BJ (cell line): ENCODE measurements around the gene IGLL1. TPM values are rescaled to one million over a fixed set of nuclear protein-coding genes. Genes with fewer than 3 reads are reported as not detected.
"Not testable (repeated sequence)": the region's sequence is repeated elsewhere in the genome, so short reads cannot be mapped to it uniquely, and the experiment has no call there.

Source experiments
- CTCF ChIA-PET: fragments of 350-600 bp; formaldehyde crosslinking; extraction: SDS; loops from one replicate; lab custom pipeline; 2021; ENCODE audit warnings: antibody characterized with exemption, inconsistent platforms; lab: Yijun Ruan, JAX
- POLR2A ChIA-PET: fragments of 300-600 bp; sonication (Branson Sonifier 250); formaldehyde crosslinking; extraction: SDS; loops from one replicate; lab custom pipeline; 2021; ENCODE audit warnings: antibody characterized with exemption; lab: Charles Lee
- DNase-seq: peaks from one replicate; pipeline ENCODE4 v3.0.0-alpha.2; 2011; ENCODE audit warnings: low read depth
- H3K27me3 ChIP-seq: 2 replicates; pipeline ENCODE4 v1.6.0; 2011; ENCODE audit warnings: low read length; ENCODE audit not compliant: control insufficient read depth, insufficient read depth
- H3K36me3 ChIP-seq: 2 replicates; pipeline ENCODE4 v1.5.1; 2011; ENCODE audit warnings: low read length; ENCODE audit not compliant: control insufficient read depth, insufficient read depth
- H3K4me3 ChIP-seq: 2 replicates; pipeline ENCODE4 v1.5.1; 2011; ENCODE audit warnings: low read depth, mild to moderate bottlenecking, control low read depth, low read length
- CTCF ChIP-seq: IDR thresholded peaks from 2 replicates; pipeline ENCODE4 v1.5.1; 2011; ENCODE audit warnings: low read depth, mild to moderate bottlenecking, control low read depth, inconsistent platforms, low read length, moderate library complexity; ENCODE audit not compliant: insufficient read depth
- polyA plus RNA-seq: library from polyadenylated mRNA; depleted of rRNA; stranded (reverse); fragments of >200 nt; gene quantifications from 2 replicates; pipeline ENCODE4 v1.2.3, GENCODE V29; 2011

IGLL1 gene
- polyA plus RNA-seq, 1 experiment, result not detected

DNA sequence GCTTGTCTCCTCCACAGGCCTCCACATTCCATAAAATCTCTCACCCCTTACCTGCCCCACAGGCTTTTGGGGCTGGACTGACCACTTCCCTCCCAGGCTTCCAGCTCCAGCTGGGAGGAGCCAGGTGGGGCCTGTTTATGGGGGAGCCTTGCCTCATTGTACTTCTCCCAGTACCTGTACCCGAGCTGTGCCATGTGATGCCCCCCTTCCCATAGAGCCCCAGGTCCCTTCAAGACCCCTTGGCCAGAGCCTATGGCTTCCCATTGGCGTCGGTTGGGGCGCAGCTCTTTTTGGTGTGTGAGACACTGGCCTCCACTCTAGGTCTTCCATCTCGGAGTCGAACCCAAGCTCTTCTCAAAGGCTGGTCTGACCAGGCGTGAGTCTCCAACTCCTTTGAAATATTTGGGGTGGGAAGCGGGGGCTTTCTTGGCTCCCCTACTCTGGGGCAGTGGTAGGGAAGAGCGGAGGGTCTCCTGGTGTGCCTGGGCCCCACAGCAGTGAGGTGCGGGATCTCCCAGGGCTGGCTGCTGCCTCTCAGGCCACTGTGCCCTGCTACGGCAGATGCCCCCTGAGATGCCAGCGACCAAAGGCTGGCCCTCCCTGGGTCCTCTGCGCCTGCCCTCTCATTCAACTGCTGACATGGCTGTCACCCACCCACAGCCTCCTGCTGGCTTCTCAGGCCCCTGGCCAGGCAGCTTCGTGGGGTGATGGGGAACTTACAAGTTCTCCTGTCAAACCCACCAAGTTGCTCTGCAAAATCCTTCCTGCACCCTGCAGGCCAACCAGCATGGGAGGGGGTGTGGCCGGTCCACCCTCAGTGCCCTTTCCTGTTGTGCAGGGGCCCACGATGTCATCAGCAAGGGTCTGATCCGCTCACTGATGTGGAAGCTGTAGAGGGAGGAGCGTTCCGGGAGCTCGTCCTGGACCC is 26.4 kb upstream of the IGLL1 start:
- Histone ChIP-seq H3K4me3 (no peak overlapping the region), H3K27me3 (no peaks in the 10 kb centered on the region), H3K36me3 (no peaks in the 10 kb centered on the region)
- ChIA-PET POLR2A (no interaction called here), CTCF (interaction anchor here (1.2 kb wide), 1 partner anchor 15 kb away, joined by 4 read pairs; no protein-coding TSS in a partner anchor)
- DNase-seq, result no peak
- no peak for TF ChIP-seq CTCF

DNA sequence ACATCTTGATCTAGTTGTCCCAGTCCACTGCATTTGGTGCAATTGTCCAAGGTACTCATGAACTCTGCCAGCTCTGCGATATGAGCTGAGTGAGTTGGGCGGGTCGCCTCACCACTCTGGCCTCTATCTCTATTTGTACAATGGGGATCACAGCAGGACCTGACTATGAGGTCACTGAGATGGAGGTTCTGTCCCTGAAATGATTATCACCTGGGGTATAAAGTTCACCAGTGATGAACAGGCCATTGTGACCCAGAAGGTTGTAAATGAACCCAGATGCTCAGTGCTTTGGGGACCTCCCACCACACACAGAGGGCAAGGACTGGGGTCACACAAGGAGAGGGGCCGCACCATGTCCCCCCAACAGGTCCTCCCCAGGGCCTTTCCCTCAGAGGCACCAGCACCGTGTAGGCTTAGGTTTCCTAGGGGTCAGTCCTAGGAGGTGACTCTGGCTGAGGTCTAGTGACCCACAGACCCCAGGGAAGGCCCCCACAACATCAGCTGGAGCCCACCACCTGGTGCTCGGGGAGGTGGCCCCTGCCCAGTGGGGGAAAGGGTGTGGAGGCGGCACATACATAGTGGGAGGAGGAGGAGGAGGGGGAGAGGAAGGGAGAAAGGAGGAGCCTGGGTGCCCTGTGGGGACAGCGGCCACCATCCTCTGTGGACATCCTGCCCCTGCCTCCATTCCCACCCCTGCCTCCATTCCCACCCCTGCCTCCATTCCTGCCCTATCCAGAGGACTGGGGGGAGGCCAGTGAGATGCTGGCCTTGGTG is 25.0 kb upstream of the IGLL1 start:
- POLR2A ChIA-PET, result no interaction called here
- Histone ChIP-seq H3K4me3 (no peak overlapping the region), H3K36me3 (no peaks in the 10 kb centered on the region), H3K27me3 (no peaks in the 10 kb centered on the region)
- no peak for DNase-seq
- no peak for TF ChIP-seq CTCF
- CTCF ChIA-PET, result interaction anchor here (1.5 kb wide), 1 partner anchor 14 kb away, joined by 6 read pairs; no protein-coding TSS in a partner anchor

DNA sequence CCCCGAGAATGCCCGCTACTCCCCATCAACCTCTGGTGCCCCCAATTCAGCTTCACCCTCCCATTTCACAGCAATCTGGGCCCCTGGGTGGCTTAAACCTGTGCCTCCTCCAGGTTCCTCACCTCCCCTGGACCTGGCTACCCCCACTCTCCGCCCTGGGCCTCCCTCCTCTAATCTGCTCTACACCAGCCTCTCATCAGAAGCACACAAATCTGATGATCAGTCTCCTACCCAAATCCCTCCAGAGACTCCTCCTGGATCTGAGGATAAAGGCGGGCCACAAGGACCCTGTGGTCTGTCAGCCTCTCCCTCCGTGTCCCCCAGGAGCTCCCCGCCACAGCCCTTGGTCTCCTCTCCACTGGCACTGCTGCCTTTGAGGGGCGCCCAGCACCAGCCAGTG is 23.2 kb upstream of the IGLL1 start:
- no peaks in the 10 kb centered on the region for H3K27me3 ChIP-seq
- no peak overlapping the region for H3K4me3 ChIP-seq
- DNase-seq, result no peak
- H3K36me3 ChIP-seq, result no peaks in the 10 kb centered on the region
- POLR2A ChIA-PET, result no interaction called here
- CTCF ChIA-PET, result interaction anchor here (0.6 kb wide), 1 partner anchor 246 kb away, joined by 3 read pairs; no protein-coding TSS in a partner anchor
- TF ChIP-seq CTCF, result no peak

- no peak for TF ChIP-seq CTCF
- no peak overlapping the region for H3K4me3 ChIP-seq
- CTCF ChIA-PET, result interaction anchor here (1.7 kb wide), 1 partner anchor 8 kb away, joined by 9 read pairs; no protein-coding TSS in a partner anchor
- POLR2A ChIA-PET, result no interaction called here
- no peaks in the 10 kb centered on the region for H3K36me3 ChIP-seq
- no peaks in the 10 kb centered on the region for H3K27me3 ChIP-seq
- DNase-seq, result no peak
Measured at GRCh38 chr22:23598805-23599518, 18.9 kb upstream of the IGLL1 start.

GRCh38 chr22:23597576-23598268 is 17.6 kb upstream of the IGLL1 start:
- CTCF ChIA-PET, H3K36me3 ChIP-seq, DNase-seq: not testable (repeated sequence)

GRCh38 chr22:23595904-23596303 is 15.8 kb upstream of the IGLL1 start:
- H3K27me3 ChIP-seq, H3K4me3 ChIP-seq, DNase-seq, H3K36me3 ChIP-seq, POLR2A ChIA-PET, CTCF ChIA-PET: not testable (repeated sequence)

More at GRCh38 chr22:23597576-23598268, 17.6 kb upstream of the IGLL1 start:
- POLR2A ChIA-PET, H3K27me3 ChIP-seq, H3K4me3 ChIP-seq: not testable (repeated sequence)
